ENCODE measurements around the gene NSD1.
A peak's percentile ranks its signal among the peaks of the same experiment; 100 is the strongest.

NSD1 gene

GRCh38 chr5:177311392-177311722 lies 177.8 kb downstream of the NSD1 start:
- H3K27ac Mint-ChIP-seq, result peak overlapping the region; percentile 39
- DNase-seq, result peak; percentile 51
- H3K27me3 Mint-ChIP-seq (ENCODE audit: low read depth, poor library complexity), result no peaks in the 10 kb centered on the region
- no peak for TF ChIP-seq CTCF (IDR thresholded peaks at IDR 0.05)
- H3K36me3 Mint-ChIP-seq (ENCODE audit: low read depth), result peaks cover 15% of the 10 kb centered on the region
- H3K4me1 Mint-ChIP-seq, result peaks cover 44% of the 10 kb centered on the region
- peak overlapping the region; percentile 90 for H3K4me3 Mint-ChIP-seq
- H3K9me3 Mint-ChIP-seq, result no peaks in the 10 kb centered on the region

GRCh38 chr5:177311723-177312648 lies 178.4 kb downstream of the NSD1 start, which contains the start of gene MXD3:
Gene MXD3, minus strand, starts transcription at chr5:177311898. Its CDS starts 68 bp downstream, at chr5:177311830.
- Mint-ChIP-seq H3K27me3 (ENCODE audit: low read depth, poor library complexity) (no peaks in the 10 kb centered on the region), H3K27ac (peak within 1 kb of the TSS; percentile 81), H3K4me3 (peak within 1 kb of the TSS; percentile 90), H3K9me3 (no peaks in the 10 kb centered on the region), H3K4me1 (peaks cover 44% of the 10 kb centered on the region), H3K36me3 (ENCODE audit: low read depth) (peaks cover 9% of the 10 kb centered on the region)
- TF ChIP-seq CTCF (IDR thresholded peaks at IDR 0.05), result no peak
- peak; percentile 98 for DNase-seq

- TF ChIP-seq CTCF (IDR thresholded peaks at IDR 0.05), result no peak
- H3K4me1 Mint-ChIP-seq, result peaks cover 44% of the 10 kb centered on the region
- no peaks in the 10 kb centered on the region for H3K9me3 Mint-ChIP-seq
- no peak overlapping the region for H3K27ac Mint-ChIP-seq
- H3K4me3 Mint-ChIP-seq, result peak overlapping the region; percentile 76
- no peaks in the 10 kb centered on the region for H3K27me3 Mint-ChIP-seq (ENCODE audit: low read depth, poor library complexity)
- peaks cover 8% of the 10 kb centered on the region for H3K36me3 Mint-ChIP-seq (ENCODE audit: low read depth)
- DNase-seq, result peak; percentile 48
Observed at GRCh38 chr5:177312649-177313181, 179.1 kb downstream of the NSD1 start.

- H3K27me3 Mint-ChIP-seq (ENCODE audit: low read depth, poor library complexity), result peaks cover 5% of the 10 kb centered on the region
- TF ChIP-seq CTCF (IDR thresholded peaks at IDR 0.05), result no peak
Observed at GRCh38 chr5:177313561-177314259, 180.1 kb downstream of the NSD1 start.

GRCh38 chr5:177314376-177315342 lies 181.1 kb downstream of the NSD1 start:
- H3K36me3 Mint-ChIP-seq (ENCODE audit: low read depth), result peaks cover 7% of the 10 kb centered on the region
- no peak overlapping the region for H3K4me3 Mint-ChIP-seq
- H3K9me3 Mint-ChIP-seq, result peaks cover 7% of the 10 kb centered on the region
- peaks cover 36% of the 10 kb centered on the region for H3K4me1 Mint-ChIP-seq
- no peak for DNase-seq
- H3K27me3 Mint-ChIP-seq (ENCODE audit: low read depth, poor library complexity), result peaks cover 5% of the 10 kb centered on the region
- no peak for TF ChIP-seq CTCF (IDR thresholded peaks at IDR 0.05)
- no peak overlapping the region for H3K27ac Mint-ChIP-seq

More at GRCh38 chr5:177313561-177314259, 180.1 kb downstream of the NSD1 start:
- Mint-ChIP-seq H3K4me3 (no peak overlapping the region), H3K36me3 (ENCODE audit: low read depth) (peaks cover 5% of the 10 kb centered on the region), H3K27ac (no peak overlapping the region), H3K9me3 (no peaks in the 10 kb centered on the region), H3K4me1 (peaks cover 43% of the 10 kb centered on the region)
- no peak for DNase-seq

Data from nephron progenitor cell (in vitro differentiated cells).